Measurements from ENCODE around the gene SNRNP25. TPM values are rescaled to one million over a fixed set of nuclear protein-coding genes. Genes with fewer than 3 reads are reported as not detected.

The SNRNP25 gene
- total and polyA plus RNA-seq, 2 donors from 2014 or later, result 14.7 to 60.3 TPM

DNA sequence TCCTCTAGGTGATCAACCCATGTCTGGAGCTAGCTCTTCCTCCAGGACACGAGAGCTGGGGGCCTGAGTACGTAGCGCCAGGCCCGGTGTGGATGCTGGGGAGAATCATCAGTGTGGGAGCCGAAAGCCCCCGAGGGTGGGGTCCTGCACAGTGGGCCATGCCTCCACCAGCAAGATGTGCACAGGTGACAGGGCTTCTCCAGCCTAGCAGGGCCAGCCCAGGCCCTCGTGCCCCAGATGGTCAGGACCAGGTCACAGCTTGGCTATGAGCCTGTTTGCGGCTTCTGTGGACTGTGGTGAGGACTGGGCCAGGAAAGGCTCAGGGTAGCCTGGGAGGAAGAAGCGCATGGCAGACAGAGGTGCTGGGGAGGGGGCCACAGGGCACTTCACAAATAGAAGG, 32.2 kb downstream of the SNRNP25 start:
- DNase-seq (no peak), FAIRE-seq (no peak)
- no peak overlapping the region for H3K9ac ChIP-seq (ENCODE audit: low read length in 3 of 3)
- H3K4me1 ChIP-seq (ENCODE audit: control insufficient read depth in 2 of 3, insufficient read depth in 2 of 3, low read depth in 1 of 3, low read length in 3 of 3), result peaks cover 0 to 17% (median 0%) of the 10 kb centered on the region in 3 donors
- no peaks in the 10 kb centered on the region for H3K9me3 ChIP-seq (ENCODE audit: control insufficient read depth in 2 of 3, insufficient read depth in 1 of 3, low read length in 3 of 3)
- no peaks in the 10 kb centered on the region for H3K27me3 ChIP-seq (ENCODE audit: control insufficient read depth, insufficient read depth, low read length)
- H3K4me3 ChIP-seq (ENCODE audit: low read length in 3 of 3), result no peak overlapping the region
- no peak overlapping the region for H3K27ac ChIP-seq (ENCODE audit: low read depth in 2 of 2, low read length in 2 of 2)
- no peak for TF ChIP-seq CTCF (IDR thresholded peaks at IDR 0.05; ENCODE audit: borderline replicate concordance, extremely low read depth, insufficient read depth)
- peaks cover 0 to 19% (median 6%) of the 10 kb centered on the region in 3 donors for H3K36me3 ChIP-seq (ENCODE audit: control insufficient read depth in 2 of 3, insufficient read depth in 3 of 3, low read length in 3 of 3)
- intact Hi-C loops (cut with DNase I), result no loop called here

- Histone ChIP-seq H3K9me3 (ENCODE audit: control insufficient read depth in 2 of 3, insufficient read depth in 1 of 3, low read length in 3 of 3) (no peaks in the 10 kb centered on the region), H3K9ac (ENCODE audit: low read length in 3 of 3) (no peak overlapping the region), H3K36me3 (ENCODE audit: control insufficient read depth in 2 of 3, insufficient read depth in 3 of 3, low read length in 3 of 3) (peaks cover 0 to 19% (median 6%) of the 10 kb centered on the region in 3 donors), H3K4me3 (ENCODE audit: low read length in 3 of 3) (no peak overlapping the region), H3K27ac (ENCODE audit: low read depth in 2 of 2, low read length in 2 of 2) (no peak overlapping the region), H3K4me1 (ENCODE audit: control insufficient read depth in 2 of 3, insufficient read depth in 2 of 3, low read depth in 1 of 3, low read length in 3 of 3) (peaks cover 0 to 17% (median 0%) of the 10 kb centered on the region in 3 donors), H3K27me3 (ENCODE audit: control insufficient read depth, insufficient read depth, low read length) (no peaks in the 10 kb centered on the region)
- DNase-seq, result no peak
- FAIRE-seq, result no peak
- no peak for TF ChIP-seq CTCF (IDR thresholded peaks at IDR 0.05; ENCODE audit: borderline replicate concordance, extremely low read depth, insufficient read depth)
- intact Hi-C loops (cut with DNase I), result no loop called here
Measured at GRCh38 chr16:86483-86952, 32.9 kb downstream of the SNRNP25 start.

- Histone ChIP-seq H3K4me3 (ENCODE audit: low read length in 3 of 3) (no peak overlapping the region), H3K9me3 (ENCODE audit: control insufficient read depth in 2 of 3, insufficient read depth in 1 of 3, low read length in 3 of 3) (no peaks in the 10 kb centered on the region), H3K27me3 (ENCODE audit: control insufficient read depth, insufficient read depth, low read length) (no peaks in the 10 kb centered on the region), H3K9ac (ENCODE audit: low read length in 3 of 3) (no peak overlapping the region), H3K27ac (ENCODE audit: low read depth in 2 of 2, low read length in 2 of 2) (no peak overlapping the region), H3K4me1 (ENCODE audit: control insufficient read depth in 2 of 3, insufficient read depth in 2 of 3, low read depth in 1 of 3, low read length in 3 of 3) (peaks cover 0 to 18% (median 0%) of the 10 kb centered on the region in 3 donors), H3K36me3 (ENCODE audit: control insufficient read depth in 2 of 3, insufficient read depth in 3 of 3, low read length in 3 of 3) (peaks cover 0 to 19% (median 6%) of the 10 kb centered on the region in 3 donors)
- no peak for FAIRE-seq
- peak in 1 of 5 donors; percentile 62 for DNase-seq
- intact Hi-C loops (cut with DNase I), result no loop called here
- TF ChIP-seq CTCF (IDR thresholded peaks at IDR 0.05; ENCODE audit: borderline replicate concordance, extremely low read depth, insufficient read depth), result no peak
Measured at GRCh38 chr16:88613-89012, 35.0 kb downstream of the SNRNP25 start.
